Endometrial microvascular endothelial cells (primary cell): Measurements from ENCODE around the gene HDAC4. TPM values are rescaled to one million over a fixed set of nuclear protein-coding genes. Genes with fewer than 3 reads are reported as not detected.

Experiments used
- in situ Hi-C: cut with HindIII; loops from 2 replicates; pipeline ENCODE4 v1.10.0; 2017; ENCODE audit warnings: low sequenced_read_pairs, low pct_unique_long_range_greater_than_20kb; ENCODE audit errors: inconsistent ontology term
- total RNA-seq: library from RNA; depleted of rRNA; stranded (reverse); fragments of >200 nt; gene quantifications from one replicate; pipeline ENCODE4 v1.2.3, GENCODE V29; 2015; ENCODE audit errors: inconsistent ontology term

The HDAC4 gene
- total RNA-seq, 1 donor from 2014 or later: 27.4 TPM

DNA sequence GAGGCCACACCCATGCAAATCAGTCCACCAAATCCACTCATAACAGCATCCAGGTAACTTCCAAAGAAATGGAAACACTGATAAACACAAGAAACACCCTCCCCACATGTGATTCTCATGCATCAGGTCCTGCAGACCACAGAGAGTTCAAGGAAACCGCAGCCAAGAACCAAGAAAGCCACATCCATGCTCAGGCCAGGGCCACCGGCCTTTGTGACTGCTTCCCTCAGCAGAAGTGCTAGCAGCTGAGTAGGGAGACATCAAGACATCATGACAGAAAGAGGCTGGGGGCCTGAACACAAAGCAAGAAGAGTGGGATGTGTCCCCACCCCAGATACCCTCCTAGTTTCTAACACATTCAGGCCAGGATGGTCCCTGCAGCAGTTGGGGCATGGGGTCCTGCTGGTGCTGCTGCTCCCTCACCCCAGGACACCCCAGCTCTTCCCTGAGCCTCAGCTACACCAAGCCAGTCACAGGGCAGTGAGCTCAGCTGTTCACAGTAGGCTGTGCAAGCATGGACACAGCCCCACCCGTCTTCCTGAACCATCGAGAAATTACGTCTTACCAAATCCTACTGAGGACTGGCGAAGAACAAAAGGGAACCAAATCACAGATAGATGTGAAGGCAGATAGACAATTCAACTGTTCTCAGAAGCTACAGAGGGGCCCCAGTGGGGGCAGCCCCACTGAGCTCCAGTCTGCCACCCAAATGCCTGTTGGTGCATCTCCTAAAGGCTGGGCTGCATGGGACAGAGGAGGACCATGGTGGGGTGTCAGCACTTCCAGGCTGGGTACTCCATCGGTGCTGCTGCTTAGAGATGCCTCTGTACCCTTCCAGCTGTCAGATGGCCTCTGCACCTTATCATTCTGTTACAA is 60.9 kb downstream of the HDAC4 start:
- in situ Hi-C loops: no loop called here

GRCh38 chr2:239339241-239339640 is 61.6 kb downstream of the HDAC4 start:
- in situ Hi-C loops: no loop called here

- in situ Hi-C loops: no loop called here
Measured at GRCh38 chr2:239337877-239338484, 62.8 kb downstream of the HDAC4 start.

GRCh38 chr2:239337122-239337876 is 63.5 kb downstream of the HDAC4 start:
- in situ Hi-C loops: no loop called here

- in situ Hi-C loops: no loop called here
Measured at GRCh38 chr2:239331560-239331959, 69.3 kb downstream of the HDAC4 start.

GRCh38 chr2:239330836-239331235 is 70.0 kb downstream of the HDAC4 start:
- in situ Hi-C loops: no loop called here

DNA sequence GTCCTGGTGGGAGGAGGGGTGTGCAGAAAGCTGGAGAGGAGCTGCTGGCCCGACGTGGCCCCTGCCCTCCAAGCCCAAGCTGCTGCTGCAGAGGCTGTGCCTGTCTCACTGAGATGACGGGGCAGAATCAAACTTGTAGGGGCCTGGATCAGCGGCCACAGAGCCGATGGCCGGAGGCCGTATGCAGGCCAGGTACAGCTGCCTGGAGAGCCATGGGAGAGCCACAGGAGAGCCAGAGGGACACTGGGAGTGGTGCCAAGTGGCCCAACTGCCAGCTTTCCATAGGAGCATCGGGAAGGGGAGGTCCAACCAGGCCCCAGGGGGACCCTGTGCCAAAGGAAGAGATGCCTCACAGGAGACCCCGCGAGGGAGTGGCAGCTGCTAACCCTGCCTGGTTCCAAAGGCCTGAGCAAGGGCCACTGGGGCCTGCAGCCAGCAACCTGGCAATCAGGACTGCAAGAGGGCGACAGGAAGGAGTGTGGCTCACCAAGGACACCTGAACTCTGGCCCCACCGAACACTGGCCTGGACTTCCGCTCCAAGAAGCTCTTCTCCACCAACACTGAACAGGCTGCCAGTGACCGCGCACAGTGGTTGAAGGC is 70.7 kb downstream of the HDAC4 start:
- in situ Hi-C loops: no loop called here

DNA sequence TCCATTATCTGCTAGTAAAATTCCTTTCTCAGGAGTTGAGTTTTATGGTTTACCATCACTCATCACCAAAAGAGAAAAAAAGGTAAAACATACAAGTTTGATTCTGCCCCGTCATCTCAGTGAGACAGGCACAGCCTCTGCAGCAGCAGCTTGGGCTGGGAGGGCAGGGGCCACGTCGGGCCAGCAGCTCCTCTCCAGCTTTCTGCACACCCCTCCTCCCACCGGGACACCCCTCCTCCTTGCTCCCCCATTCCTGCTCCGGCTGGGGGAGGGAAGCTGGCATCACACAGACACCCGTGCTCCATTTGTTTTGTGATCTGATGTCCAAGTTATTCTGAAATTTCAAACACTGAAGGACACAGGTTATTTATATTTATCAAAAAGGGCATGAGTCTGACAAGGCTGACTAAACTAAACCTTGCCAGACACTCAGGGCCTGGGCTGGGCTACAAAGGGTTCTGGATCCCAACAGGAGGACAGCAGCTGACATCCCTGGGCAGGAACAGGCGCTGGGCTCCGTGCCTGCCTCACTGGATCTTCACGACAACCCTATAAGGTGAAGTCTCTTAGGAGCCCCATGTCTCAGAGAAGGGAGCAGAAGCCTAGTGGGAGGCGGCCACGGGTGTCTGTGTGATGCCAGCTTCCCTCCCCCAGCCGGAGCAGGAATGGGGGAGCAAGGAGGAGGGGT is 71.4 kb downstream of the HDAC4 start:
- in situ Hi-C loops: no loop called here

- in situ Hi-C loops: no loop called here
Measured at GRCh38 chr2:239328351-239329191, 72.2 kb downstream of the HDAC4 start.

DNA sequence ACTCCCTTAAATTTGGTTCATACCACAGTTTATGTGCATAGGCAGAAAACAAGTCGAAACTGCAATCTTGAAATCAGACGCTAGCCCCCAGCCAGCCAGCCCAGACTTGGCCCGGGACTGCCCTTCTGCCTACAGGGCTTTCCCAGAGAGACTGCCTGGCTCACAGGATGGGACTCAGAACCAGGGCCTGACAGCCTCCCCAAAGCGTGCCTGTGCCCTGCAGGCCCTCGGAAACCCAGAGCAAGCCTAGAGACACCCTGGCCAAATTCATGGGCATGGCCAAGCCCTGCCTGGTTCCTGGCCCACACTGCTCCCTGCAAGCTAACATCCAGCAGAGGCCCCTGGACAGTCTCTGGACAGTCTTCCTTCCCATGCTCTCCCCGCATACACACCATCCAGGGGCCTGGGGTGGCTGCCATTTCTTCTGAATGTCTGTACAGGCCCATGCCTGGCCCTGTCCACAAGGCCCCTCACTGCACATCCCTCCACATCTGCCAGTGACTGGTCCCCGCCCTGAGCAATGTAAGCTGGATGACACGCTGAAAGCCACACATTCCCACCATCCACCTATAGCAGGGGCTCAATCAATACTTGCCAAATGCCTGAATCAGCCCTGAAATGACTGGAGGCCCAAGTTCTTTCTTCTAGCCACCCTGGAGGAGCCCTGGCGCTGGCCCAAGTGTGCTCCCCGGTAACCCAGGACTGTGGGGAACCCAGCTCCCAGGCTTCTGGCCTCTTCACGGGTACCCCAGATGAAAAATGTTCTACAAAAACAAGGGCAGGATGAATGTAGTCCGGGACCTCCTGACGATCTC is 73.1 kb downstream of the HDAC4 start:
- in situ Hi-C loops: no loop called here

DNA sequence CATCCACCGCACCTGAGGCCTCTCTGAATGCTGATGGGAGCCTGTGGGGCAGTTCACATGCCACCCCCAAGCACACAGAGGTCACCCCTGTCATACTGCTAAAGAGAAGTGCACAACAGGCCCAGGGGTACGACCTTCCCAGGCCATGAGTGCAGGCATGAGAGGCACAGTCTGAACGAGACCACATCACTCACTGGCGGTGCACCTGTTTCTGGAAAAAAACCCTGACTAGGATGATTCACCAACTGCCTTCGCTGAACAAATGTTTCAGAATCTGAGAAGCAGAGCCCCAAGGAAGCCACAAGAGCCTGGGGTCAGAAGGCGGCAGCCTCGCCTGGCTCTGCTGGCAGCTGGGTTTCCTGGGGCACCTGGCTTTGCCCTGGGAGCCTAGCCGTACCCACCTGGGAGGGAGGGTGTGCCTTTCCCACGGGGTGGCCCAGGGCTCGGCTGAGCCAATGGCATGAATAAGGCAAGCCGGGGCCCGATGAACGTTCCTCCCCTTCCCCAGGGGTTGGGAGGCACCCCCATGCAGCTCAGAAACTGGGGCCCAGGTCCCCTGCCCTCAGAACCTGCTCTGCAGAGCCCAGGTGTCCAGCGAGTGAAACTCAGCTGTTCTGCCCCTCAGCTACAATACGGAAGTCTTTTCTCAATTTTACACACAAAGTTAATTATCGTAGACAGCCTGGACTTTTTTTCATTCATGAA is 73.8 kb downstream of the HDAC4 start:
- in situ Hi-C loops: no loop called here

- in situ Hi-C loops: no loop called here
Measured at GRCh38 chr2:239324456-239324855, 76.4 kb downstream of the HDAC4 start.

DNA sequence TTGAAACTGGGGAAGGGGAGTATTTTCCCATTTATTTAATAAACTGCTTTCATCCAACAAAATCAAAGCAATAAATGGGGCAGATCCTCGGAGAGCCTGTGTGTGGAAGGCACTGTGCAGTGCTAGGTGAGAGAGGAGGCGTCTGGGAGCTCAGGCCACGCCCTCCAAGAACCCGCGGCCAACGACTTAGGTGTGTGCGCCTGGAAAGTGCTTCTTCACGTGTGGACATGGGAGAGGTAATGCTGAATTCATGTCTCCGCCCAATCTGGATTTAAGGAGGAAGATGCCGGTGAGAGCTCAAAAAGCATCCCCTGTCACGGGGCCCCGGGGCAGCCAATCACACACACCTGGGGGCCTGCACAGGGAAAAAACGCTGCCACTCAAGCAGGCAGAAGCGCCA is 77.4 kb downstream of the HDAC4 start:
- in situ Hi-C loops: no loop called here

DNA sequence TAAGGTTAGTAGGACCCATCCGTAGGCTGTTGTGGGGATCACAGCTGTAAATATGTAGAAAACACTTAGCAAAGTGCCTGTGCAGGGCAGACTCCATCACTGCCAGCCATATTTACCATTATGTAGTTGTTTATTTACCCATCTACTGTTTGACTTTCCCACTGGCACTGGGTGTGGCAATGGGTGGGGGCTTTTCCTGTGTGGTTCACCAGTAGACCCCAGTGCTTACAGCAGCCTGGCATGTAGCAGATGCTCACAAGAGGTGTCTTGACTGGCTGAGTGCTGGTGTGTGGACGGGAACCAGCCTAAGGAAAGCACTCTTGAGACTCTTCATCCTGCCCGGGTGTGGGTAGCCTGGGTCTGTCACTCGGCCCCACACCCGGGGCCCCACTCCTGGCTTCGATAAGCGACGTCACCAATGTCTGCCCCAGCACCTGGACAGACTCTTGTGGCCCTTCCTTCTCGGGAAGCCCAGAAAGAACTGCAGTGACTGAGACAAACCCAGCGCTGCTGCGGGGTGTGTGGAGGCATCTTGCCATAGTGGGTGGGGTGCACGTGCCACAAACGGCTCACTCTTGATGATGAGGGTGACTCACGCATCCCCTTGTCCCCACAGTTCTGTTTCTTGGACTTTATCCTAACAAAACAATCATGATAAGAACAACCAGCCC is 78.3 kb downstream of the HDAC4 start:
- in situ Hi-C loops: no loop called here

DNA sequence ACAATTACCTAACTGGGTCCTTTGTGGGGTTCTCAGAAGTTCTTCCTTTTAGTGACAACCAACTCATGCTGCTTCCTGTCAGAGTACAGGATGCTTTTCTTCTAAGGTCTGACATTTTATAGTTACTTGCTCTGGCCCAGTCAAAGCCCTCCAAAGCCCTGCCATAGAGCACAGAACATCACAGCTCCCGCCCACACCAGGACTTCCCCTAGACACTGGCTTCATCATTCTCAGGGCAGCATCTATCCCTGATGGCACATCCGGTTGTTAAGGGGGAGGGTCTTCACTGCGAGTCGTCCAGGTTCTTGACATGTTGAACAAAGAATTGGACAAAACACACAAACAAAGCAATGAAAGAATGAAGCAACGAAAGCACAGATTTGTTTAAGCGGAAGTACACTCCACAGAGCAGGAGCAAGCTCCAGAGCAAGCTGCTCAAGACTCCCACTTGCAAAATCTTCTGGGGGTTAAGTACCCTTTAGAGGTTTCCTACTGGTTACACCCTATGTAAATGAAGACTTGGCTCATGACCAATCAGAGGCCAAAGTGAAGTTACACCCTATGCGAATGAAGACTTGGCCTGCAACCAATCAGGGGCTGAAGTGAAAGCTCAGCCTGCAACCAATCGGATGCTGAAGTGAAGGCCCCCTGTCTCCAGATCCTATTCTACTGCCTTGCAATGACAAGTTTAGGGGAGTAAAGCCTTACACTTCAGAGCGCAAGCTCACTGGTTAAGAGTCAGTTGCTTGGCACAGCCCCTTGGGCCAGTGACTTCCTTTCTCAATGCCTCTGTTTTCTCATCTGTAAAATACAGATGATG is 79.0 kb downstream of the HDAC4 start:
- in situ Hi-C loops: no loop called here
